Stimulated activated CD4-positive, alpha-beta T cell treated with anti-CD3 and anti-CD28 coated beads, Interleukin-1b, Interleukin-23, amount 100 ng/mL, for 48 hours (primary cell): ENCODE results near the gene GPR162.

Source experiments
- DNase-seq: peaks from one replicate; pipeline ENCODE4 v3.0.0-alpha.2; 2020

GPR162 gene

GRCh38 chr12:6788972-6789924 lies 32.4 kb upstream of the GPR162 start, which contains the start of gene CD4:
CD4 (plus strand) TSS chr12:6789528; CDS start chr12:6800139, 10,611 bp downstream.
- DNase-seq: peak; percentile 89

- DNase-seq: peak; percentile 64
Measured at GRCh38 chr12:6790496-6791150, 31.0 kb upstream of the GPR162 start.

DNA sequence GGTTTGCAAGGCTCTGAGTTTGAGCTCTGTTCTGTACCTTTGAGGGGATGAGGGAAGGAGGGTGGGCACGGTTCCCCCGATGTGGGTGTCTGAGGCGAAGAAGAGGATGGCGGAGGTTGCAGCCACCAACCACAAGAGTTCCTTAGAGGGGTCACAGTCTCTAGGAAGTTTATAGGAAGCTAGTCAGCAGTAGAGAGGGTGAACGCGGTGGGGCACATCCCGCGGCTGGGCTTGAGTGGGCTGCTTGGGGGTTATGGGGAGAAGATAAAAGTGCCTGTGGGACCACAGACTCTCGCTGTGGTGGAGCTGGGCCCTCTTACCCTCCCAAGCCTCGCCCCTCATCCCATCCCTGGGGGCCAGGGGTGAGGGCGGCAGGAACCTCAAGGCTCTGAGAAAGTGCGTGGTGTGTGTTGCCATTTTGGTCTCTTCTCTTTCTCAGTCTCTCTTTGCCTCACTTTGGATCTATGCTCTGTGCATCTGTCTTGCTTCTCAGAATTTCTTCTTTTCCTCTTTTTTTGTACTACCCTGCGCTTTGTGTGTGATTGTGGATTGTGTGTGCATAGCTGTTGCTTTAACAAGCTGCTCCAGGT lies 29.6 kb upstream of the GPR162 start:
- no peak for DNase-seq

DNA sequence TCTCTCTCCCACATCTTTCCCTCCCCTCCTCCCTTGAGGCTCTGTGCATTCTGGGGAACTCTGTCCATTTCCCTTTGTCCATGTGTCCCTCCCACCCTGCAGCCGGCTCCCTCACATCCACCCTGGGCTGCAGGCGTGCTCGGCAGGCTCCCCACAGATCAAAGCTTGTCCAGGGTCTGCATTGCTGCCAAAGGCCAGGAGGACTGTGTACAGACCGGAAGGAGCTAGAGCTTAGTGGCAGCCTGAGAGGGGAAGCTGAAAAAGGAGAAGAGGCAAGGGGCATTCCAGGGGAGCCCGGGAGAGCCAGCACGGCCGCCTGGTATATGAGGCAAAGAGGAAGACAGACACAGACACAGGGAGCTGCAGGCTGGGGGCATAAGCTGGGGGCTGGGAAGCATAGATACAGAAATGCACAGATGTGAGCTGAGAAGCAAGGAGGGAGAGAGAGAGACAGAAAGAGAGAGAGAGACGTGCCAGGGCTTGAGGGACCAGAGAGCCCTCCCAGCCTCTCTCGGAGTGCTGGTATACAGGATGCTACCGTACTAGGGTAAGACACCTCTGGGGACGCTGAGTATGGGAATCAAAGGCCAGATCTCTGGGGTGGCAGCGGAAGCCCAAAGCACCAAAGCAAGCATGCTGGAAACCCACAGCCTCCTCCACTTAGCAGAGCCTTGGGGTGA lies 29.0 kb upstream of the GPR162 start:
- no peak for DNase-seq

GRCh38 chr12:6795088-6795487 lies 26.5 kb upstream of the GPR162 start:
- DNase-seq: no peak

GRCh38 chr12:6796576-6796975 lies 25.0 kb upstream of the GPR162 start:
- DNase-seq: no peak

- DNase-seq: no peak
Measured at GRCh38 chr12:6799147-6799546, 22.5 kb upstream of the GPR162 start.

DNA sequence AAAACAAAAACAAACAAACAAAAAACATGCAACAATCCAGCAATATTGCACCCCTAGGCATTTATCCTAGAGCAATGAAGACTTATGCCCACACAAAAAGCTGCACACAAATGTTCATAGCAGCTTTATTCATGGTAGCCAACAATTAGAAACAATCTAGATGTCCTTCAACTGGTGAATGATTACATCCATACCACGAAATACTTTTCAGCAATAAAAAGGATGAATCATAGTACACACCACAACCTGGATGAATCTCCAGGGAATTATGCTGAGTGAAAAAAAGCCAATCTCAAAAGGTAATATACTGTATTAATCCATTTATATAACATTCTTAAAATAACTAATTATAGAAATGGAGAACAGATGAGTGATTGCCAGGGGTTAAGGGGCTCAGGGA lies 14.5 kb upstream of the GPR162 start:
- no peak for DNase-seq

- DNase-seq: no peak
Measured at GRCh38 chr12:6809056-6809455, 12.6 kb upstream of the GPR162 start.

GRCh38 chr12:6810758-6811157 lies 10.9 kb upstream of the GPR162 start:
- no peak for DNase-seq

DNA sequence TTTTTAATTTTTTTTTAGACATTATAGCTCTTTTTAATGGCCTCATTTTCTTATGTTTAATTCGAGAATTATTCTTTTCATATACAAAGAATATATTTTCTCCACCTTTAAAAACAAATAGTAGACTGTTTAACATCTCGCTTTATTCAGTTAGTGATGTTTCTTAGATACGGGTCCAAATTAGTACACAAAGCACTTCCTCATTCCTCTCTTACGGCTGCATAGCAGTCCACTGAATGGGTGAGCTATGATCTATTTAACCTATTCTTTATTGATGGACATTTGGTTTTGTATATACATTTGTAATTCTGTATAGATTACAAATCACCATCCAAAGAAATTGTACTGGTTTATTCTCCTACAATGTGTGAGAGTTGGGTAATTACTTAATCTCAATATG lies 8.3 kb upstream of the GPR162 start:
- no peak for DNase-seq

DNA sequence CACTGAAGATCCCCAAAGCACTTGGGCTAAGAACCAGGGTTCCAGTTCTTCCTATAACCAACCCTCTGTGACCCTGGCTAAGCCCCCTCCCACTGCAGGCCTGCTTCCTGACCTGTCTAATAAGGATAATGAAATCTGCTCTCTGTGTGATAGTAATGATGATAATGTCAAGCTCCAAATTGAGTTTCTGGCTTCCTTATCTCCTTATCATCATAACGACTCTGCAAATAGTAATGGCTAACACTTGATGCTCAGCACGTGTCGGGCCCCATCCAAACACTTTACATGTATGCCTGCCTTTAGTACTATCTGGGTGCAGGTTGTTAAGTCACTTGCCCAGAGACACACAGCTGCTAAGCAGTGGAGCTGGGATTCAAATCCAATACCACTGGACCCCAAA lies 5.0 kb upstream of the GPR162 start:
- no peak for DNase-seq

- DNase-seq: no peak
Measured at GRCh38 chr12:6817098-6817497, 4.5 kb upstream of the GPR162 start.

DNA sequence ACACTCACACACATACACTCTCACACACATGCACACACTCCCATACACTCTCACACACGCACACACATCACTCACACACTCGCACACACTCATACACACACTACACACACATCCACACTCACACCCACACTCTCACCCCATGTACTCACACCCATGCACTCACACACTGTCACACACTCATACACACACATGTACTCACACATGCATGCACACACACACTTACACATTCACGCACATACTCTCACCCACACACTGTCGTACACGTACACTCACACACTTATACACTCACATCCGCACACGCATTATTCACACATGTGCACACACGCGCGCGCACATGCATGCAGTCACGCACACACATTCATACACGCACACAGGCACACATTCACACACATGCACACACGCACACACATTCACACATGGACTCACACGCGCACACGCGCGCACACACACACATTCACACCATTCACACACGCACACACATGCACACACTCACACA lies 3.9 kb upstream of the GPR162 start:
- DNase-seq: no peak

- DNase-seq: no peak
Measured at GRCh38 chr12:6818222-6818621, 3.4 kb upstream of the GPR162 start.

GRCh38 chr12:6818645-6819044 lies 3.0 kb upstream of the GPR162 start:
- DNase-seq: no peak

DNA sequence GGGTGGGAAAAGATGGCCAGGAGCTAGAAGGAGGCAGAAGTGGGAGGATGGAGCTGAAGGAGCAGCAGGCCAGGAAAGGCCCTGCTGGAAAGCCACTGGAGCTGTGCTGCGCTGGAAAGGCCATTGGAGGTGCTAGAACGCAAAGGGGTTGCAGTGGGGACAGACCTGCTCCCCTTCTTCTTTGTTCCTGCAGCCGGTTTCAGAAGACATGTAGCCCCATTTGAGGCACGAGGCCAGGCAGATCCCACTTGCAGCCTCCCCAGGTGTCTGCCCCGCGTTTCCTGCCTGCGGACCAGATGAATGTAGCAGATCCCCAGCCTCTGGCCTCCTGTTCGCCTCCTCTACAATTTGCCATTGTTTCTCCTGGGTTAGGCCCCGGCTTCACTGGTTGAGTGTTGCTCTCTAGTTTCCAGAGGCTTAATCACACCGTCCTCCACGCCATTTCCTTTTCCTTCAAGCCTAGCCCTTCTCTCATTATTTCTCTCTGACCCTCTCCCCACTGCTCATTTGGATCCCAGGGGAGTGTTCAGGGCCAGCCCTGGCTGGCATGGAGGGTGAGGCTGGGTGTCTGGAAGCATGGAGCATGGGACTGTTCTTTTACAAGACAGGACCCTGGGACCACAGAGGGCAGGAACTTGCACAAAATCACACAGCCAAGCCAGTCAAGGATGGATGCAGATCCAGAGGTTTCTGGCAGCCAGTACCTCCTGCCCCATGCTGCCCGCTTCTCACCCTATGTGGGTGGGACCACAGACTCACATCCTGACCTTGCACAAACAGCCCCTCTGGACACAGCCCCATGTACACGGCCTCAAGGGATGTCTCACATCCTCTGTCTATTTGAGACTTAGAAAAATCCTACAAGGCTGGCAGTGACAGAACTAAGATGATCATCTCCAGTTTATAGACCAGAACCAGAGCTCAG lies 2.3 kb upstream of the GPR162 start:
- no peak for DNase-seq

DNA sequence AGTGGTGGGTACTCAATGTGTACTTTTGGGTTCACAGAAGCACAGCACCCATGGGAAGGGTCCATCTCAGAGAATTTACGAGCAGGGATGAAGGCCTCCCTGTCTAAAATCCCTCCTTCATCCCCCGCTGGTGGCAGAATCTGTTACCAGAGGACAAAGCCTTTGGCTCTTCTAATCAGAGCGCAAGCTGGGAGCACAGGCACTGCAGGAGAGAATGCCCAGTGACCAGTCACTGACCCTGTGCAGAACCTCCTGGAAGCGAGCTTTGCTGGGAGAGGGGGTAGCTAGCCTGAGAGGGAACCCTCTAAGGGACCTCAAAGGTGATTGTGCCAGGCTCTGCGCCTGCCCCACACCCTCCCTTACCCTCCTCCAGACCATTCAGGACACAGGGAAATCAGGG lies 1.5 kb upstream of the GPR162 start:
- no peak for DNase-seq

GRCh38 chr12:6822426-6823135 lies 960 bp downstream of the GPR162 start:
- no peak for DNase-seq

DNA sequence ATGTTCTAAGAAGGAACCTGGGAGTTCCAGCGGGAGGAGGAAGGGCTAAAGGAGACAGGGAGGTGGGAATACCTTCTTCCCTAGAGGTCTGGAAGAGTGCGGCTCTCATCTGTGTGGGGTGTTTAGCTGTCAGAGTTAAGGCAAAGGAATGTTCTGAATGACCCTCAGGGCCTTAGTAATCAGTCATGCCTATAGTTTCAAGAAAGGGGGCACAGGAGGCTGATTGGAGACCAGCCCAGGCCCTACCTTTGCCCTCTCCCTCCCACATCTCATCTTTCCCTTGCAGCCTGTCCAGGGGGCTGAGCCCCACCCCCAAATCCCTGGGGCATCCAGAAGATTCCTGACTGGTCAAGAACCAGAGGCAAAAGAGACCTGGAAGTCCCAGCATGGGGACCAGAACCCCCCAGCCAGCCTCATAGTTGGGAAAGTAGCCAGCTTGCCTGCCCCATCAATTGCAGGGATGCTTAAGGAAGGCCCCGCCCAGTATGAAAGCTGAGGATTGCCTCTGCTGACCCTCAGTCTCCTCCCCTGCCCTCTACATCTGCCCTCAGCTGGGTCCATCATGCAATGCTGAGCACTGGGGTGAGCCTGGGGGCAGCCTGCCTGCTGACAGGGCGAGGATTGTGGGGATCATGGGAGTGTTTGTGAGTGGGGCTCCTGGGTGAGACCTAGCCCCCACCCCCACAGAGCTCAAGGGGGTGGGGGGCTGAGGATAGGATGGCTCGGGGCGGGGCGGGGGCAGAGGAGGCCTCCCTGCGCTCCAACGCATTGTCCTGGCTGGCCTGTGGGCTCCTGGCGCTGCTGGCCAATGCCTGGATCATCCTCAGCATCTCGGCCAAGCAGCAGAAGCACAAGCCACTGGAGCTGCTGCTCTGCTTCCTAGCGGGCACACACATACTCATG lies 1.8 kb downstream of the GPR162 start:
- DNase-seq: no peak
